Heart left ventricle (tissue), 16 donors: Measurements from ENCODE around the gene CELSR3. TPM values are rescaled to one million over a fixed set of nuclear protein-coding genes. Genes with fewer than 3 reads are reported as not detected.
A peak's percentile ranks its signal among the peaks of the same experiment; 100 is the strongest.

Source experiments
- ATAC-seq, 4 donors: fragments of 200-7000 bp; cut with Tn5 transposase; one replicate each; pipeline ENCODE4 v1.9.1; 2020 to 2022; ENCODE audit warnings: moderate library complexity in 4 of 4, mild to moderate bottlenecking in 3 of 4, moderate number of reproducible peaks in 1 of 4
- DNase-seq, 5 donors: peaks; one replicate each; pipeline ENCODE4 v3.0.0-alpha.2; 2020
- H3K27ac ChIP-seq, 12 donors: fragments of 200-600 bp; sonication (generic) in 4 of 12; one replicate each; pipeline versions ENCODE4 v1.5.0 to v1.8.0; 2016 to 2022; ENCODE audit warnings: mild to moderate bottlenecking in 2 of 12
- H3K27me3 ChIP-seq, 9 donors: fragments of 200-600 bp; sonication (generic) in 2 of 9; one replicate each; pipeline versions ENCODE4 v1.5.1 to v1.8.0; 2016 to 2022; ENCODE audit warnings: mild to moderate bottlenecking in 3 of 9
- H3K36me3 ChIP-seq, 9 donors: fragments of 200-600 bp; sonication (generic) in 2 of 9; one replicate each; pipeline versions ENCODE4 v1.5.0 to v1.8.0; 2018 to 2022; ENCODE audit warnings: mild to moderate bottlenecking in 2 of 9
- H3K4me1 ChIP-seq, 12 donors: fragments of 200-600 bp; sonication (generic) in 4 of 12; one replicate each; pipeline versions ENCODE4 v1.5.0 to v1.8.0; 2016 to 2022; ENCODE audit warnings: mild to moderate bottlenecking in 3 of 12
- H3K4me3 ChIP-seq, 12 donors: fragments of 200-600 bp; sonication (generic) in 4 of 12; one replicate each; pipeline versions ENCODE4 v1.5.0 to v1.8.0; 2017 to 2022; ENCODE audit warnings: mild to moderate bottlenecking in 9 of 12, moderate library complexity in 4 of 12
- H3K9me3 ChIP-seq, 12 donors: fragments of 200-600 bp; sonication (generic) in 4 of 12; one replicate each; pipeline versions ENCODE4 v1.5.0 to v1.8.0; 2016 to 2022; ENCODE audit warnings: mild to moderate bottlenecking in 1 of 12
- CTCF ChIP-seq, 12 donors: fragments of 200-600 bp; sonication (generic) in 4 of 12; IDR thresholded peaks; one replicate each; pipeline versions ENCODE4 v1.5.0 to v1.8.0; 2018 to 2022; ENCODE audit warnings: antibody characterized with exemption in 12 of 12, mild to moderate bottlenecking in 5 of 12
- POLR2A ChIP-seq, 2 donors: fragments of 450-650 bp; IDR thresholded peaks; one replicate each; pipeline ENCODE4 v1.6.1; 2017; ENCODE audit warnings: antibody characterized with exemption in 2 of 2, mild to moderate bottlenecking in 2 of 2, moderate library complexity in 2 of 2
- WGBS, 4 donors: extraction: QIAGEN DNeasy Blood & Tissue Kit in 2 of 4; methylation state at CpG; one replicate each; pipeline versions ENCODE4 v1.1.5 to v1.1.7; 2013 to 2018; 5-methylcytosine and 5-hydroxymethylcytosine counted together
- intact Hi-C, 10 donors: fragments of 100-400 bp; cut with DNase I; formaldehyde crosslinking; loops; one replicate each; pipeline versions ENCODE4 v1.11.1 to v1.14.2; 2022
- polyA plus RNA-seq, 2 donors: library from polyadenylated mRNA; stranded (reverse); fragments of 200-250 nt; gene quantifications; one replicate each; pipeline ENCODE4 v1.2.3, GENCODE V29; 2013
- total RNA-seq, 9 donors: library from RNA; depleted of rRNA in 2 of 9; stranded (reverse); fragments of >200 nt in 2 of 9; fragmentation: NEBNext Ultra II Directional in 3 of 9; extraction: Animal tissue kit (Norgen Biotek cat#: 25700) in 3 of 9; gene quantifications; one replicate each; pipeline versions ENCODE4 v1.1.0 to v1.2.4, GENCODE V29; 2016 to 2023
- donor health status: ischemic (EF 13 %, LVEDD 7.1; RV severe dilation, severe dysfunction).
- donor health status: healthy with polysubstance abuse.
- donor health status: DM: no; HTN: yes; CAD: no.
- donor health status: DM: no; HTN: no; CAD: no.
- donor health status: ischemic (EF 25% LVEDD 6.9; RV normal size, moderate dysfunction).
- donor health status: ischemic (EF 25% LVEDD 5.7; RV mildly dilated, moderate dysfunction).
- donor health status: healthy.
- donor health status: DM: yes; HTN: yes; CAD: no.
- donor health status: ischemic (EF 35%, LVEDD 5.7; RV mildly dilated, moderate dysfunction).
- donor health status: nonischemic (EF 11% LVEDD 7.7; RV severe dilation, severe dysfunction).
- donor health status: DM: yes; HTN: yes; CAD: no.
- donor health status: PGD.
- donor health status: ischemic (EF 29% LVEDD 5.4; RV normal size, mild dysfunction).
- donor health status: nonischemic (EF 23%, LVEDD 6.1; RV moderate dilation, normal function).

Gene CELSR3
- total and polyA plus RNA-seq, 11 donors: 0.10 to 0.36 (median 0.19) TPM

- peak overlapping the region in 11 of 12 donors; percentile 47 to 92 (median 70) for H3K27ac ChIP-seq
- ATAC-seq (peak; percentile 35 to 74 (median 52)), DNase-seq (peak; percentile 67 to 74 (median 74))
- peaks cover 8 to 45% (median 34%) of the 10 kb centered on the region in 12 donors for H3K4me1 ChIP-seq
- H3K36me3 ChIP-seq: peaks cover 5 to 59% (median 55%) of the 10 kb centered on the region in 9 donors
- 8 to 30% (median 16%) methylated on average over 7 of the region's 7 CpGs for WGBS, 4 donors
- H3K27me3 ChIP-seq: no peaks in the 10 kb centered on the region
- H3K9me3 ChIP-seq: no peaks in the 10 kb centered on the region
- peak overlapping the region in 11 of 12 donors; percentile 80 to 100 (median 95) for H3K4me3 ChIP-seq
- intact Hi-C loops: loop anchor here in 6 of 10 donors (2.0 to 10.0 kb wide), 7 partner anchors 53 to 237 kb away; partner anchors contain the start of genes ATRIP (in 1 of the 6), PFKFB4 (in 1 of the 6) and PRKAR2A (in 1 of the 6)
- TF ChIP-seq POLR2A (IDR thresholded peaks at IDR 0.05) (no peak), CTCF (IDR thresholded peaks at IDR 0.05) (no peak)
Observed at GRCh38 chr3:48684480-48685143, 21.9 kb upstream of the CELSR3 start.

DNA sequence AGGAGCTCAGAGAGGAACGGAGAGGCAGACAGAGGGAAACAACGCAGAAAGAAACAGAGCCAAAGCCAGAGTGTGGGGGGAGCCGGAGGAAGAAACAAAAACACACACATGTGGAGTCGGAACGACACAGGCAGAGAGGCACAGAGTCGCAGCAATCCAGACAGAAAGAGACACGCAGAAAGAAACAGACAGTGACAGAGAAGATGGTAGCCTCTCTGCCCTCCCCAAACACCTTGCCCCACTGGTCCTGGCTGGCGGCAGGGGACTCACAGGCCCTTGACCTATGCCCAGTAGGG, 21.3 kb upstream of the CELSR3 start:
- DNase-seq (no peak), ATAC-seq (no peak)
- Histone ChIP-seq H3K4me1 (peaks cover 8 to 45% (median 34%) of the 10 kb centered on the region in 12 donors), H3K36me3 (peaks cover 5 to 59% (median 55%) of the 10 kb centered on the region in 9 donors), H3K27ac (peak overlapping the region in 11 of 12 donors; percentile 47 to 92 (median 70)), H3K9me3 (no peaks in the 10 kb centered on the region), H3K4me3 (peak overlapping the region in 11 of 12 donors; percentile 80 to 100 (median 95)), H3K27me3 (no peaks in the 10 kb centered on the region)
- TF ChIP-seq POLR2A (IDR thresholded peaks at IDR 0.05) (no peak), CTCF (IDR thresholded peaks at IDR 0.05) (no peak)
- intact Hi-C loops: loop anchor here in 4 of 10 donors (2.0 to 10.0 kb wide), 4 partner anchors 55 to 219 kb away; partner anchors contain the start of gene PFKFB4 (in 1 of the 4)
- 22 to 47% (median 32%) methylated on average over 8 of the region's 8 CpGs for WGBS, 4 donors

- ATAC-seq (no peak), DNase-seq (no peak)
- H3K27ac ChIP-seq: peak overlapping the region in 4 of 12 donors; percentile 52 to 92 (median 87)
- intact Hi-C loops: loop anchor here in 2 of 10 donors (5.0 to 10.0 kb wide), 2 partner anchors 125 to 208 kb away; partner anchors contain the start of gene PFKFB4 (in 1 of the 2)
- peaks cover 8 to 45% (median 34%) of the 10 kb centered on the region in 12 donors for H3K4me1 ChIP-seq
- H3K9me3 ChIP-seq: no peaks in the 10 kb centered on the region
- peaks cover 0 to 59% (median 55%) of the 10 kb centered on the region in 9 donors for H3K36me3 ChIP-seq
- no peaks in the 10 kb centered on the region for H3K27me3 ChIP-seq
- peak overlapping the region in 1 of 12 donors; percentile 87 for H3K4me3 ChIP-seq
- WGBS, 4 donors: 84 to 95% (median 91%) methylated on average over 4 to 9 of the region's 9 CpGs
- no peak for TF ChIP-seq POLR2A (IDR thresholded peaks at IDR 0.05)
- no peak for TF ChIP-seq CTCF (IDR thresholded peaks at IDR 0.05)
Observed at GRCh38 chr3:48682786-48683185, 20.1 kb upstream of the CELSR3 start.

- intact Hi-C loops: loop anchor here in 2 of 10 donors (5.0 to 10.0 kb wide), 2 partner anchors 125 to 207 kb away; partner anchors contain the start of gene PFKFB4 (in 1 of the 2)
- TF ChIP-seq POLR2A (IDR thresholded peaks at IDR 0.05) (no peak), CTCF (IDR thresholded peaks at IDR 0.05) (no peak)
- ATAC-seq (no peak), DNase-seq (no peak)
- no peak overlapping the region for H3K27ac ChIP-seq
- no peaks in the 10 kb centered on the region for H3K9me3 ChIP-seq
- peaks cover 0 to 58% (median 54%) of the 10 kb centered on the region in 9 donors for H3K36me3 ChIP-seq
- 94 to 97% (median 96%) methylated on average over 14 to 17 of the region's 17 CpGs for WGBS, 4 donors
- H3K27me3 ChIP-seq: no peaks in the 10 kb centered on the region
- no peak overlapping the region for H3K4me3 ChIP-seq
- peaks cover 8 to 39% (median 30%) of the 10 kb centered on the region in 12 donors for H3K4me1 ChIP-seq
Observed at GRCh38 chr3:48681974-48682610, 19.4 kb upstream of the CELSR3 start.
